Astrocyte of the cerebellum (primary cell): ENCODE results near the gene MYOF.
"Not testable (repeated sequence)": the region's sequence is repeated elsewhere in the genome, so short reads cannot be mapped to it uniquely, and the experiment has no call there.

Experiments used
- DNase-seq: peaks from one replicate; pipeline ENCODE4 v3.0.0-alpha.2; 2011; ENCODE audit warnings: low read depth
- H3K4me3 ChIP-seq: 2 replicates; pipeline ENCODE4 v1.5.1; 2011; ENCODE audit warnings: mild to moderate bottlenecking, low read depth, low read length, moderate library complexity
- in situ Hi-C: cut with HindIII; loops from 2 replicates; pipeline ENCODE4 v1.10.0; 2017; ENCODE audit warnings: low sequenced_read_pairs
- TF ChIP-seq, protein P1 (sequence below): IDR thresholded peaks from 2 replicates; pipeline ENCODE4 v1.5.1; 2012; ENCODE audit warnings: low read length, low read depth, moderate library complexity, mild to moderate bottlenecking; ENCODE audit errors: missing control alignments

MYOF gene

DNA sequence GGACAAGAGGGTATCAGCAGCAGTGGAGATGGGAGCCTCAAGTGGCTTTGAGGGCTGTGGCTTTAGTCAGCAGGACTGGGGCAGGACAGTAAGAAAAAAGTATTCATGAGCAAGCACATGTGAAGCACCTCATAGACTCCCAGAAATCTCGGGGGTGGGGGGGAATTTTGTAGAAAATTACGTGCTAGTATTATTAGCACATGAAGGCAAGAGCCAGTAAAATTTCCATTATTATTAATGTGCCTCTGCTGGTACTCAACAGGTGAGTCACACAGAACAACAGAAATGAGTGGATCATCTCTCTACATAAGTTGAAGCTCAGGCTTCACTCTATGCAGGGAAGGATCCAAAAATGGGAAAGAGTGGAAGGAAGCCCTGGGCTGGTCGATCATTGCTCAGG is 114.5 kb downstream of the MYOF start:
- no peak overlapping the region for H3K4me3 ChIP-seq
- DNase-seq: no peak
- in situ Hi-C loops: no loop called here
- TF ChIP-seq, protein P1, sequence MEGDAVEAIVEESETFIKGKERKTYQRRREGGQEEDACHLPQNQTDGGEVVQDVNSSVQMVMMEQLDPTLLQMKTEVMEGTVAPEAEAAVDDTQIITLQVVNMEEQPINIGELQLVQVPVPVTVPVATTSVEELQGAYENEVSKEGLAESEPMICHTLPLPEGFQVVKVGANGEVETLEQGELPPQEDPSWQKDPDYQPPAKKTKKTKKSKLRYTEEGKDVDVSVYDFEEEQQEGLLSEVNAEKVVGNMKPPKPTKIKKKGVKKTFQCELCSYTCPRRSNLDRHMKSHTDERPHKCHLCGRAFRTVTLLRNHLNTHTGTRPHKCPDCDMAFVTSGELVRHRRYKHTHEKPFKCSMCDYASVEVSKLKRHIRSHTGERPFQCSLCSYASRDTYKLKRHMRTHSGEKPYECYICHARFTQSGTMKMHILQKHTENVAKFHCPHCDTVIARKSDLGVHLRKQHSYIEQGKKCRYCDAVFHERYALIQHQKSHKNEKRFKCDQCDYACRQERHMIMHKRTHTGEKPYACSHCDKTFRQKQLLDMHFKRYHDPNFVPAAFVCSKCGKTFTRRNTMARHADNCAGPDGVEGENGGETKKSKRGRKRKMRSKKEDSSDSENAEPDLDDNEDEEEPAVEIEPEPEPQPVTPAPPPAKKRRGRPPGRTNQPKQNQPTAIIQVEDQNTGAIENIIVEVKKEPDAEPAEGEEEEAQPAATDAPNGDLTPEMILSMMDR: no peak

DNA sequence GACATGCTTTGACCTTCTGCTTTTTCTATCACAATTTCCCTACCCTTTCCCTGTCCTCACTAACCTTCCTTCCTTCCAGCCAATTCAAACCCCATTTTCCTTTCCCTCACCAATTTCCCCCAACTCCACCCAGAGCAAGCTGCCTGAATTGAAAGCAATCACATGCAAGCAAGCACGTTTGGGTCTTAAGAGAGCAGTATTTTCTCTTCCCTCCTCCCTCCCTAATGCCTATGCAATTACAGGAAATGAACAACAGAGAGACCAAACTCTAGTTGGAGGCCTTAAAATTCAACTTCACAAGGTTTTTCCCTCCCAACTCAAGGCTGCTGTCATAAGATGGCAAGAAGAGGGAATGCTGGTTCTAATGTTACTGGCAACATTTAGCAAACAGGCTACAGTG is 117.2 kb downstream of the MYOF start:
- no peak for DNase-seq
- in situ Hi-C loops: no loop called here
- TF ChIP-seq, protein P1: no peak

DNA sequence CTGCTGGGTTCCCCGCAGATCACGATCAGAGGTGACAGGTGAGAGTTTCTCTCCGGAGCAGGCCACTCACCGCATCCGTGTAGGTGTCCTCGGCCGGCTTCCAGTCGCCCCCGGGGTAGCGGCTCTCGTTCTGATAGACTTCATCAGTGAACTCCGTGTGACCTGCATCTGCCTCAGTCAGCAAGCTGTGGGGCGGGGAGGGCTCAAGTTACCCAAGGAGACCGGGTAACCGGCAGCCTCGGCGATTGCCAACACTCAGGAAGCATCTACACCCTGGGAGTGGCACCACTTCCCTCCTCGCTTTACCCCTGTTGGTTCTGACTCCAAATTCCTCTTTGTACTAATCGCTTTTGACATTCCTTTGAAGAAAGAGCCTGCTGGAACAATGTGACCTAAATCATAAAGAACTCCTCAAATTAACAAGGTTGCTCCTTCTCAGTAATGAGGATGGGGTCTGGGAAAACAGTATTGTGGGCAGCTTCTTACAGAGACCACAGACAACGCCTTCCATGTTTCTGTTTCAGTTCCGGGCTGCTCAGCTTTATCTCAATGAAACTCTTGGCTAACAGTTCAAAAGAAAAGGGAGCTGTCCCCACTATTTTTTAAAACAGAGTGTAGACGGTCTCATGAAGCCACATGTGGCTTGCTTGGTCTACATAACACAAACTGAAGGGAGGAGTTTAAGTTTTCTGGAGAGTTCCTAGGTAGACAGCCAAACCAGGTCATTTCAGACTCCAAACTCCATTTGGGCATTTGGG is 118.1 kb downstream of the MYOF start:
- DNase-seq: no peak
- H3K4me3 ChIP-seq: no peak overlapping the region
- TF ChIP-seq, protein P1: no peak
- in situ Hi-C loops: no loop called here

More for the DNA sequence above, 117.2 kb downstream of the MYOF start:
- no peak overlapping the region for H3K4me3 ChIP-seq

DNA sequence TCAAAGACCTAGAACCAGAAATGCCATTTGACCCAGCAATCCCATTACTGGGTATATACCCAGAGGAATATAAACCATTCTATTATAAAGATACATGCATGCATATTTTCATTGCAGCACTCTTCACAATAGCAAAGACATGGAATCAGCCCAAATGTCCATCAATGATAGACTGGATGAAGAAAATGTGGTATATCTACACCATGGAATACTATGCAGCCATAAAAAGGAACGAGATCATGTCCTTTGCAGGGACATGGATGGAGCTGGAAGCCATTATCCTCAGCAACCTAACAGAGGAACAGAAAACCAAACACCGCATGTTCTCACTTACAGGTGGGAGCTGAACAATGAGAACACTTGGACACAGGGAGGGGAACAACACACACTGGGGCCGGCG is 123.7 kb downstream of the MYOF start:
- in situ Hi-C loops: not testable (repeated sequence)

DNA sequence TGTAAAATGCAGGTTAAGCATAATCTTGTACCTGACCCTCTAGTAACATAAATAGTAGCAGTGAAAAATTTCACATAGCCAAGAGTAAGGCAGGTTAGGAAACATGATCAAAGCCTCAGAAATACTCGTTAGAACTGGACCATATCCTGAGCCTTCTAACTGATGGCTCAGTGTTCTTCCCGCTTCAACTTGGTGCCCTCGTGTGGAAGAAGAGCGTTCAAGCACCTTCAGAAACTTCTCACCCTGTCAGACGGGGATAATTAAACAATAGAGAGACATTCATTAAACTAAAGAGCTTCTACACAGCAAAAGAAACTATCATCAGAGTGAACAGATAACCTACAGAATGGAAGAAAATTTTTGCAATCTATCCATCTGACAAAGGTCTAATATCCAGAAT is 124.5 kb downstream of the MYOF start:
- TF ChIP-seq, protein P1: peak; percentile 72
- no peak overlapping the region for H3K4me3 ChIP-seq
- DNase-seq: no peak
- in situ Hi-C loops: no loop called here

More for the DNA sequence above, 123.7 kb downstream of the MYOF start:
- not testable (repeated sequence) for DNase-seq, H3K4me3 ChIP-seq

DNA sequence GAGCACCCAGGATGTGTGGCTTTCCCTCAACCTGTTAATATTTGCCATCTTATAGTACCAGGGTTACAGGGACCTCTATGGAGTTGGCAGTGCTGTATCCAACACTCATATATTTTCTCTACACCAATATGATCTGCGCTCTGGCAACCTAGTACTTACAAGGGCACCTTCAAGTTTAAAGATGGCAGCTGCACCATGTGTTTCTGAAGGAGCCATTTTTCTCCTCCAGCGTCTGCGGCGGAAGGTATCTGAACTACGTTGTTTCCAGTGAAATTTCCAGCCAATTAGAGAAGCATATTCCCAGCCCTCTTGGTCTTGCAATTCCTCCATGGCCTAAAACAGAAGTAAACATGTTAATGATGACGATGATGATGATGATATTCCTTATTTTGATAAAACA is 125.6 kb downstream of the MYOF start:
- no peak overlapping the region for H3K4me3 ChIP-seq
- TF ChIP-seq, protein P1: no peak
- in situ Hi-C loops: no loop called here
- no peak for DNase-seq

DNA sequence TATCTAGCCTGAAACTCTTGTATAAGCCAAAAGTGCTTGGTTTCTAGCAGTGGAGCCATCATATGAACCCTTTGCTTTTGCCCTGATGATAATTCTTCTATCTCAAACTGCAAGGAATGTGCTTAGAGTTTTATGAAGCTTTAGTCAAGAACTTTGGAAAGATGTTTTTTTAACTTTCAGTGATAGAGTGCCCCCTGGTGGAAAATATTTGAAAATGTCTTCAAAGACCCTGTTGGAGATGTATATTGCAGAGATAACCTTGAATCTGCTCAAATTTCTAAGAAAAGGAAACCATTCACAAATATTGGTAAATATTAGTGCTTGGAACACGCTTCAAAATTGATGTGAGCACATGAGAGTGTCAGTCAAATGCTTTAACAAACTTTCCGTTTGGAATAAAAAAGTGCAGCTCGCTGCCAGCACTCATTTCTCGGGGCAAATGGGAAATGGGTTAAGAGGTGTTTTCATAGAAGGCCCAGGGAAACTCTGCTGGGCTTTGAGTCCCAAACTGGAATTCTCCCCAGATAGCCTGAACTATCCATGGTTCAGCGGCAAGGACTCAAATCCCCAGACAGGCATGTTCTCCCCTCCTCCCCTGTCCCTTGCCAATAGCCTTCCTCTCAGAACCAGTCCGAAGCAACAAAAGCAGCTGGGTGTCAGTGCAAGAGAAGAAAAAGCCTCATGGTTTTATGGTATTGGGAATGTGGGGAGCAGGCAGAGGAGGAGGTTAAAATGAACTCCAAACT is 129.3 kb downstream of the MYOF start:
- H3K4me3 ChIP-seq: no peak overlapping the region
- peak; percentile 22 for DNase-seq
- TF ChIP-seq, protein P1: peak; percentile 32
- in situ Hi-C loops: no loop called here
